Measurements from ENCODE around the gene NKX1-2.

GRCh38 chr10:124407456-124407855, 42.4 kb downstream of the NKX1-2 start:
- TF ChIP-seq, protein P1, sequence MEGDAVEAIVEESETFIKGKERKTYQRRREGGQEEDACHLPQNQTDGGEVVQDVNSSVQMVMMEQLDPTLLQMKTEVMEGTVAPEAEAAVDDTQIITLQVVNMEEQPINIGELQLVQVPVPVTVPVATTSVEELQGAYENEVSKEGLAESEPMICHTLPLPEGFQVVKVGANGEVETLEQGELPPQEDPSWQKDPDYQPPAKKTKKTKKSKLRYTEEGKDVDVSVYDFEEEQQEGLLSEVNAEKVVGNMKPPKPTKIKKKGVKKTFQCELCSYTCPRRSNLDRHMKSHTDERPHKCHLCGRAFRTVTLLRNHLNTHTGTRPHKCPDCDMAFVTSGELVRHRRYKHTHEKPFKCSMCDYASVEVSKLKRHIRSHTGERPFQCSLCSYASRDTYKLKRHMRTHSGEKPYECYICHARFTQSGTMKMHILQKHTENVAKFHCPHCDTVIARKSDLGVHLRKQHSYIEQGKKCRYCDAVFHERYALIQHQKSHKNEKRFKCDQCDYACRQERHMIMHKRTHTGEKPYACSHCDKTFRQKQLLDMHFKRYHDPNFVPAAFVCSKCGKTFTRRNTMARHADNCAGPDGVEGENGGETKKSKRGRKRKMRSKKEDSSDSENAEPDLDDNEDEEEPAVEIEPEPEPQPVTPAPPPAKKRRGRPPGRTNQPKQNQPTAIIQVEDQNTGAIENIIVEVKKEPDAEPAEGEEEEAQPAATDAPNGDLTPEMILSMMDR (conservative IDR thresholded peaks at IDR 0.05; ENCODE audit: low read length) = no peak
- no peak for TF ChIP-seq EZH2phosphoT487 (IDR thresholded peaks at IDR 0.05; ENCODE audit: borderline replicate concordance, low read depth, low read length)

All from OCI-LY7 (cell line).